SK-N-MC (cell line): Measurements from ENCODE around the gene PACS2.

ENCODE experiments used
- EZH2 ChIP-seq: fragments of 200-600 bp; sonication (generic); IDR thresholded peaks from one replicate; pipeline ENCODE4 v1.6.1; 2017; ENCODE audit warnings: antibody characterized with exemption
- FOXP2 ChIP-seq: optimal IDR thresholded peaks from 2 replicates; pipeline ENCODE3; 2011; ENCODE audit warnings: mild to moderate bottlenecking, moderate library complexity; ENCODE audit not compliant: insufficient read depth; ENCODE audit errors: extremely low read length, control extremely low read depth
- POLR2AphosphoS5 ChIP-seq: IDR thresholded peaks from 2 replicates; pipeline ENCODE4 v1.6.1; 2012; ENCODE audit warnings: mild to moderate bottlenecking, low read depth, low read length, borderline replicate concordance

GRCh38 chr14:105414456-105415371 lies 100.2 kb downstream of the PACS2 start:
- TF ChIP-seq POLR2AphosphoS5 (no peak), EZH2 (no peak), FOXP2 (no peak)
